Globus pallidus (tissue), 1 donor: ENCODE results near the gene CCDC74A.
"Not testable (repeated sequence)": the region's sequence is repeated elsewhere in the genome, so short reads cannot be mapped to it uniquely, and the experiment has no call there.

Source experiments
- DNase-seq: peaks from one replicate; pipeline ENCODE4 v3.0.0-alpha.2; 2015; ENCODE audit warnings: low spot score

CCDC74A gene

GRCh38 chr2:131529864-131530445 lies 2.3 kb downstream of the CCDC74A start:
- DNase-seq: not testable (repeated sequence)

- not testable (repeated sequence) for DNase-seq
Observed at GRCh38 chr2:131530626-131531344, 3.1 kb downstream of the CCDC74A start.

GRCh38 chr2:131531547-131532185 lies 4.0 kb downstream of the CCDC74A start:
- not testable (repeated sequence) for DNase-seq

GRCh38 chr2:131532723-131533608 lies 5.3 kb downstream of the CCDC74A start:
- not testable (repeated sequence) for DNase-seq

- not testable (repeated sequence) for DNase-seq
Observed at GRCh38 chr2:131533609-131534316, 6.1 kb downstream of the CCDC74A start.

GRCh38 chr2:131534317-131534672 lies 6.6 kb downstream of the CCDC74A start:
- not testable (repeated sequence) for DNase-seq

- DNase-seq: not testable (repeated sequence)
Observed at GRCh38 chr2:131534965-131535364, 7.3 kb downstream of the CCDC74A start.

- no peak for DNase-seq
Observed at GRCh38 chr2:131535526-131535925, 7.8 kb downstream of the CCDC74A start.

GRCh38 chr2:131535951-131536826 lies 8.5 kb downstream of the CCDC74A start:
- DNase-seq: not testable (repeated sequence)

- DNase-seq: not testable (repeated sequence)
Observed at GRCh38 chr2:131536841-131537240, 9.2 kb downstream of the CCDC74A start.

- DNase-seq: not testable (repeated sequence)
Observed at GRCh38 chr2:131538856-131539255, 11.2 kb downstream of the CCDC74A start.

- DNase-seq: no peak
Observed at GRCh38 chr2:131542438-131543384, 15.0 kb downstream of the CCDC74A start.

- no peak for DNase-seq
Observed at GRCh38 chr2:131543385-131543891, 15.8 kb downstream of the CCDC74A start.

- DNase-seq: not testable (repeated sequence)
Observed at GRCh38 chr2:131544006-131544812, 16.5 kb downstream of the CCDC74A start.

GRCh38 chr2:131544813-131545165 lies 17.1 kb downstream of the CCDC74A start:
- not testable (repeated sequence) for DNase-seq

GRCh38 chr2:131552871-131553270 lies 25.2 kb downstream of the CCDC74A start:
- DNase-seq: no peak

- no peak for DNase-seq
Observed at GRCh38 chr2:131556998-131557397, 29.3 kb downstream of the CCDC74A start.
